GM12878 (cell line): Measurements from ENCODE around the gene PROCA1. TPM values are rescaled to one million over a fixed set of nuclear protein-coding genes. Genes with fewer than 3 reads are reported as not detected.

Source experiments
- ATAC-seq: fragments of 200-7000 bp; cut with Tn5 transposase; 3 replicates; pipeline ENCODE4 v1.9.1; 2020; ENCODE audit warnings: mild to moderate bottlenecking, moderate library complexity
- BruUV-seq: library from RNA; stranded (reverse); fragments of 400-500 nt; replicated peaks from 2 replicates; lab custom pipeline; 2021; lab: Mats Ljungman, UMichigan
- CTCF ChIA-PET: fragments of 300-600 bp; sonication (Branson Sonifier 250); formaldehyde crosslinking; extraction: SDS; loops from one replicate; lab custom pipeline; 2021; ENCODE audit warnings: inconsistent platforms; lab: Yijun Ruan, JAX
- POLR2A ChIA-PET: fragments of 350-600 bp; formaldehyde crosslinking; extraction: SDS; loops from one replicate; lab custom pipeline; 2021; ENCODE audit warnings: inconsistent platforms; lab: Charles Lee
- RAD21 ChIA-PET: fragments of 300-600 bp; sonication (Branson Sonifier 250); formaldehyde crosslinking; loops from one replicate; lab custom pipeline; 2023; ENCODE audit warnings: antibody characterized with exemption; ENCODE audit not compliant: unreplicated experiment; lab: Charles Lee
- SMC1A ChIA-PET: fragments of 300-600 bp; sonication (Branson Sonifier 250); formaldehyde crosslinking; loops from one replicate; lab custom pipeline; 2023; ENCODE audit not compliant: unreplicated experiment, uncharacterized antibody; lab: Charles Lee
- DNase-seq: peaks from one replicate; pipeline ENCODE4 v3.0.0-alpha.2; 2011; ENCODE audit warnings: low read depth, low spot score
- FAIRE-seq: peaks from 3 replicates; lab custom pipeline; 2011; peaks lifted over from hg19 to GRCh38; lab: Jason Lieb, UNC
- H2AFZ ChIP-seq: 2 replicates; pipeline ENCODE4 v1.6.0; 2011; ENCODE audit warnings: low read depth, low read length, control low read depth; ENCODE audit not compliant: control insufficient read depth
- H3K27ac ChIP-seq: 2 replicates; pipeline ENCODE4 v1.5.1; 2011; ENCODE audit warnings: control low read depth; ENCODE audit not compliant: control insufficient read depth, insufficient read depth
- H3K27me3 ChIP-seq, 2 experiments: replicated peaks in 1 of 2; 2 replicates each; pipeline versions ENCODE4 v1.6.0 to v1.6.1; 2011; ENCODE audit warnings: low read length in 1 of 2; ENCODE audit not compliant: control insufficient read depth in 2 of 2, insufficient read depth in 2 of 2
- H3K36me3 ChIP-seq, 2 experiments: 2 replicates each; pipeline ENCODE4 v1.5.1; 2011; ENCODE audit warnings: low read length in 1 of 2; ENCODE audit not compliant: control insufficient read depth in 2 of 2, insufficient read depth in 2 of 2
- H3K4me1 ChIP-seq: 2 replicates; pipeline ENCODE4 v1.6.1; 2011; ENCODE audit warnings: mild to moderate bottlenecking, low read length, moderate library complexity, mixed read lengths; ENCODE audit not compliant: control insufficient read depth, insufficient read depth
- H3K4me2 ChIP-seq: 2 replicates; pipeline ENCODE4 v1.6.0; 2011; ENCODE audit warnings: control low read depth; ENCODE audit not compliant: control insufficient read depth, insufficient read depth
- H3K4me3 ChIP-seq: fragments of 200-600 bp; sonication (generic); 2 replicates; pipeline ENCODE4 v1.5.1; 2016
- H3K79me2 ChIP-seq: 2 replicates; pipeline ENCODE4 v1.6.0; 2011; ENCODE audit warnings: low read length; ENCODE audit not compliant: control insufficient read depth, insufficient read depth
- H3K9ac ChIP-seq: 2 replicates; pipeline ENCODE4 v1.8.0; 2011; ENCODE audit warnings: low read length, control low read depth, mixed read lengths; ENCODE audit not compliant: control insufficient read depth, insufficient read depth
- H3K9me3 ChIP-seq: replicated peaks from 3 replicates; pipeline ENCODE4 v1.5.1; 2011; ENCODE audit warnings: mild to moderate bottlenecking, low read length; ENCODE audit not compliant: control insufficient read depth, insufficient read depth
- H4K20me1 ChIP-seq: 2 replicates; pipeline ENCODE4 v1.6.0; 2011; ENCODE audit not compliant: control insufficient read depth, insufficient read depth
- EZH2 ChIP-seq: IDR thresholded peaks from 2 replicates; pipeline ENCODE4 v1.6.1; 2012; ENCODE audit warnings: low read depth, mild to moderate bottlenecking, control low read depth, inconsistent platforms, low read length, borderline replicate concordance; ENCODE audit not compliant: control insufficient read depth
- POLR2A ChIP-seq: IDR thresholded peaks from 2 replicates; pipeline ENCODE4 v1.6.1; 2011; ENCODE audit warnings: low read depth, mild to moderate bottlenecking, low read length
- USF1 ChIP-seq: IDR thresholded peaks from 2 replicates; pipeline ENCODE4 v1.6.1; 2011; ENCODE audit warnings: borderline replicate concordance, low read depth, mild to moderate bottlenecking, moderate library complexity, mixed read lengths, low read length; ENCODE audit not compliant: insufficient read depth; ENCODE audit errors: extremely low read length
- WRNIP1 ChIP-seq: IDR thresholded peaks from 2 replicates; pipeline ENCODE4 v1.6.1; 2011; ENCODE audit warnings: low read depth, low read length, improper control_type of control experiment, borderline replicate concordance
- WGBS: methylation state at CpG from one replicate; pipeline ENCODE4 v1.1.6; 2016; ENCODE audit warnings: low lambda C conversion rate; ENCODE audit not compliant: insufficient replicate concordance, insufficient coverage; ENCODE audit errors: missing lambda C conversion rate; 5-methylcytosine and 5-hydroxymethylcytosine counted together
- in situ Hi-C: fragments of 300-500 bp; cut with MboI; formaldehyde crosslinking; loops from 9 replicates; pipeline ENCODE4 v1.14.3; 2018; ENCODE audit warnings: mixed read lengths
- intact Hi-C: fragments of 100-400 bp; cut with micrococcal nuclease; formaldehyde crosslinking; loops from one replicate; pipeline ENCODE4 v1.14.2; 2022; ENCODE audit not compliant: unreplicated experiment
- polyA plus RNA-seq, 11 experiments: library from polyadenylated mRNA; depleted of rRNA in 4 of 11; unstranded in 6 of 11; stranded (reverse) in 5 of 11; fragments of >200 nt; fragmentation: Nextera tagmentation in 4 of 11; fragmentation: Illumina TruSeq in 1 of 11; extraction: Ambion mirVana in 4 of 11; extraction: Trizol in 1 of 11; gene quantifications; 1 replicate in 1 of 11; 2 replicates in 10 of 11; pipeline versions ENCODE4 v1.2.1 to v1.2.3, GENCODE V29; 2011 to 2016; ENCODE audit warnings: inconsistent platforms in 2 of 11, missing spikeins in 2 of 11, low read depth in 1 of 11
- total RNA-seq, 4 experiments: library from RNA; depleted of rRNA in 3 of 4; stranded (reverse); fragments of >200 nt in 3 of 4; fragmentation: Illumina TruSeq in 1 of 4; extraction: Trizol in 1 of 4; gene quantifications; 2 replicates each; pipeline versions ENCODE4 v1.2.1 to v1.2.3, GENCODE V29; 2013 to 2021

The PROCA1 gene
- total and polyA plus RNA-seq, 10 of the 15 experiments (the other 5 are each of a cell fraction or from before 2014, with no cell fraction given) = 0.35 to 4.8 (median 1.4) TPM

- H3K4me2 ChIP-seq = no peak overlapping the region
- no peaks in the 10 kb centered on the region for H3K27me3 ChIP-seq
- H3K4me3 ChIP-seq = no peak overlapping the region
- H3K9ac ChIP-seq = no peak overlapping the region
- no peaks in the 10 kb centered on the region for H3K79me2 ChIP-seq
- no peaks in the 10 kb centered on the region for H3K9me3 ChIP-seq
- RAD21 ChIA-PET = no interaction called here
- in situ Hi-C loops (no loop called here), intact Hi-C loops (no loop called here)
- CTCF ChIA-PET = interaction anchor here (1.2 kb wide), 1 partner anchor 195 kb away, joined by 3 read pairs; no protein-coding TSS in a partner anchor
- H3K27ac ChIP-seq = no peak overlapping the region
- BruUV-seq = no TSS peak
- POLR2A ChIA-PET = no interaction called here
- ATAC-seq (no peak), FAIRE-seq (no peak), DNase-seq (no peak)
- TF ChIP-seq EZH2 = no peak
- peak; percentile 37; the same call in 1 of the 2 replicates for TF ChIP-seq POLR2A
- peaks cover 14% of the 10 kb centered on the region for H3K4me1 ChIP-seq
- no peak overlapping the region for H2AFZ ChIP-seq
- 95% methylated on average over 32 of the region's 32 CpGs for WGBS
- SMC1A ChIA-PET = interaction anchor here (1.2 kb wide), 1 partner anchor 91 kb away, joined by 4 read pairs; no protein-coding TSS in a partner anchor
- no peaks in the 10 kb centered on the region; the same call in 1 of the 2 replicates for H4K20me1 ChIP-seq
- H3K36me3 ChIP-seq = peaks cover 8 to 26% of the 10 kb centered on the region in 2 experiments
Observed at GRCh38 chr17:28758411-28759121, 46.9 kb upstream of the PROCA1 start.

DNA sequence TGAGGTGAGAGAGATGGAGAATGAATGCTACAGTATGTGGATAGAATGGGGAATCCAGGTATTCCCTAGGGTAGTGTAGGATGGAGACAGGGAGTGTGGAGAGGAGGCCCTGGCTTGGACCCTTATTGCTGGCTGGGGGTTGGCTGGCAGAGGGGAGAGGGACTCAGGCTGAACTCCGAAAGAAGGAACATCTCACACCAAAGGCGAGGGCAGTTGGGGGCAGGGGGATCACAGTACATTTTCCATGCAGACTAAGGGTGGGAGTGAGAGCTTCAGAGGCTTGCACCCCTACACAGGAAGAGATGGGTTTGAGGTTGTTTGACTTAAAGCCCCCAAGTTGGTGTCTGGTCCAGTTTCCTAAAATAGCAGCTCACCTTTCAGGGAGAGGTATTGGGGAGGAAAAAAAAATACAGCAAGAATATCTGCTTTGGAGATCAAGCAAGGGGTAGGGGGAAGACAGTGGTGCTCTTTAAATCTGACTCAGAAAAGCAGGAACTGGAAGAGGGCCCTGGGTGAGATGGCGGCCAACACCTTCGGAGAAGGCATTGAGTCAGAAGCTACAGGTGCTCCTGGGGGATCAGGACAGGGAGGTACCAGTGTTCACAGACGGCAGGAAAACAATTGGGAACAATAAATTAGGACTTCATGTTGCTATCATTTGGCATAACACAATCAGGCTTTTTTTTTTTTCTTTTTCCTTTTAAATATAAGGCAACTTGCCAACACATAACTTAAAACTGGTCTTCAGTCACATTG lies 44.5 kb upstream of the PROCA1 start:
- Histone ChIP-seq H2AFZ (no peak overlapping the region), H3K36me3 (peaks cover 8 to 22% of the 10 kb centered on the region in 2 experiments; a peak in 3 of 4 replicates), H3K9me3 (no peaks in the 10 kb centered on the region), H3K27ac (no peak overlapping the region), H3K4me2 (no peak overlapping the region), H3K79me2 (no peaks in the 10 kb centered on the region), H4K20me1 (no peaks in the 10 kb centered on the region; the same call in 1 of the 2 replicates), H3K4me1 (0 out of 2 replicates have a peak, but pooled peaks cover 2% of the 10 kb centered on the region), H3K4me3 (no peak overlapping the region), H3K27me3 (no peaks in the 10 kb centered on the region), H3K9ac (no peak overlapping the region)
- SMC1A ChIA-PET = no interaction called here
- RAD21 ChIA-PET = no interaction called here
- BruUV-seq = no TSS peak
- in situ Hi-C loops (no loop called here), intact Hi-C loops (no loop called here)
- POLR2A ChIA-PET = no interaction called here
- no peak for DNase-seq
- FAIRE-seq = no peak
- CTCF ChIA-PET = interaction anchor here (0.6 to 2.4 kb wide), 2 partner anchors 29 to 344 kb away, joined by 4 to 5 read pairs; no protein-coding TSS in a partner anchor
- no peak for ATAC-seq
- no peak for TF ChIP-seq WRNIP1
- no peak for TF ChIP-seq USF1
- WGBS = 94% methylated on average over 5 of the region's 5 CpGs
